Inferior parietal cortex (tissue), 1 donor: ENCODE results near the gene MTUS2.
"Not testable (repeated sequence)": the region's sequence is repeated elsewhere in the genome, so short reads cannot be mapped to it uniquely, and the experiment has no call there.

ENCODE experiments used
- DNase-seq: peaks from one replicate; pipeline ENCODE4 v3.0.0-alpha.2; 2016; ENCODE audit errors: extremely low spot score

Gene MTUS2

GRCh38 chr13:29317828-29318227 is 497.7 kb downstream of the MTUS2 start:
- no peak for DNase-seq

- DNase-seq = no peak
Observed at GRCh38 chr13:29318741-29319140, 498.6 kb downstream of the MTUS2 start.

- no peak for DNase-seq
Observed at GRCh38 chr13:29319451-29319850, 499.3 kb downstream of the MTUS2 start.

- no peak for DNase-seq
Observed at GRCh38 chr13:29323954-29324353, 503.8 kb downstream of the MTUS2 start.

GRCh38 chr13:29324601-29325000 is 504.5 kb downstream of the MTUS2 start:
- DNase-seq = no peak

GRCh38 chr13:29328501-29328900 is 508.4 kb downstream of the MTUS2 start:
- no peak for DNase-seq

- DNase-seq = no peak
Observed at GRCh38 chr13:29336356-29336755, 516.2 kb downstream of the MTUS2 start.

GRCh38 chr13:29339386-29340272 is 519.5 kb downstream of the MTUS2 start:
- DNase-seq = no peak

- DNase-seq = not testable (repeated sequence)
Observed at GRCh38 chr13:29345860-29346582, 525.9 kb downstream of the MTUS2 start.

- no peak for DNase-seq
Observed at GRCh38 chr13:29355029-29355428, 534.9 kb downstream of the MTUS2 start.

- DNase-seq = no peak
Observed at GRCh38 chr13:29359181-29359580, 539.0 kb downstream of the MTUS2 start.

GRCh38 chr13:29361716-29362115 is 541.6 kb downstream of the MTUS2 start:
- DNase-seq = no peak

GRCh38 chr13:29362849-29363604 is 542.9 kb downstream of the MTUS2 start:
- DNase-seq = peak; percentile 73

- DNase-seq = peak; percentile 82
Observed at GRCh38 chr13:29369060-29369743, 549.1 kb downstream of the MTUS2 start.

GRCh38 chr13:29379281-29379680 is 559.1 kb downstream of the MTUS2 start:
- DNase-seq = no peak

- no peak for DNase-seq
Observed at GRCh38 chr13:29379865-29380264, 559.7 kb downstream of the MTUS2 start.

- DNase-seq = no peak
Observed at GRCh38 chr13:29382021-29382420, 561.9 kb downstream of the MTUS2 start.

- no peak for DNase-seq
Observed at GRCh38 chr13:29383476-29383875, 563.3 kb downstream of the MTUS2 start.

- no peak for DNase-seq
Observed at GRCh38 chr13:29384466-29384865, 564.3 kb downstream of the MTUS2 start.

GRCh38 chr13:29384871-29385270 is 564.7 kb downstream of the MTUS2 start:
- no peak for DNase-seq

GRCh38 chr13:29386246-29386645 is 566.1 kb downstream of the MTUS2 start:
- no peak for DNase-seq

GRCh38 chr13:29390598-29390997 is 570.5 kb downstream of the MTUS2 start:
- not testable (repeated sequence) for DNase-seq
